BLaER1 (cell line): Measurements from ENCODE around the gene LSMEM2.

Experiments
- H3K27ac ChIP-seq: shearing (Covaris generic); formaldehyde crosslinking; 2 replicates; pipeline ENCODE4 v1.8.1; 2022
- H3K27me3 ChIP-seq: shearing (Covaris generic); formaldehyde crosslinking; 2 replicates; pipeline ENCODE4 v1.8.1; 2022
- H3K36me3 ChIP-seq: shearing (Covaris generic); formaldehyde crosslinking; 2 replicates; pipeline ENCODE4 v1.8.1; 2022
- H3K4me1 ChIP-seq: shearing (Covaris generic); formaldehyde crosslinking; 2 replicates; pipeline ENCODE4 v1.8.1; 2022
- H3K4me2 ChIP-seq: shearing (Covaris generic); formaldehyde crosslinking; 2 replicates; pipeline ENCODE4 v1.8.1; 2022
- H3K4me3 ChIP-seq: shearing (Covaris generic); formaldehyde crosslinking; 2 replicates; pipeline ENCODE4 v1.8.1; 2022
- H3K9ac ChIP-seq: shearing (Covaris generic); formaldehyde crosslinking; 2 replicates; pipeline ENCODE4 v1.8.1; 2022
- H3K9me3 ChIP-seq: shearing (Covaris generic); formaldehyde crosslinking; 2 replicates; pipeline ENCODE4 v1.8.1; 2022
- H4K20me1 ChIP-seq: shearing (Covaris generic); formaldehyde crosslinking; 2 replicates; pipeline ENCODE4 v1.8.1; 2022
- Cebpa-rat ChIP-seq: shearing (Covaris generic); IDR thresholded peaks from 2 replicates; pipeline ENCODE4 v1.8.1; 2022

LSMEM2 gene

DNA sequence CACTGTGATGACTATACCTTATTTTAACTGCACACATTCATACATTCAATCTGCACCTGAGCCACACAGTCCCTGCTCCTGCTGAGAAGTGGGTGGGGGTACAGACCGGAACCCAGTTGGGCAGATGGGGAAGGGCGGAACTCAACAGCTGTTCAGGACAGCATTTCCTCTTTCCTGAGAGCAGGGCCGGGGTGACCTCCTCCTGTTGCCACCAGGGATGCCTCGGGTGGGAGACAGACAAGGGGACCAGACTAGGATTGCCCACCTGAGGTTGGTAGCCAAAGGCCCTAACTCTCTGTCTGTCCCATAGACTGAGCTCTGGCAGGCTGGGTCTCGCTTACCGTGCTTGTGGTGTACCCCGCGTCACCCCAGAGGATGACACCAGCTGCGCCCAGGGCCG lies 39.7 kb downstream of the LSMEM2 start:
- H3K9ac ChIP-seq, result peak overlapping the region; percentile 11
- peak overlapping the region; percentile 94 for H3K4me2 ChIP-seq
- H3K27ac ChIP-seq, result no peak overlapping the region

DNA sequence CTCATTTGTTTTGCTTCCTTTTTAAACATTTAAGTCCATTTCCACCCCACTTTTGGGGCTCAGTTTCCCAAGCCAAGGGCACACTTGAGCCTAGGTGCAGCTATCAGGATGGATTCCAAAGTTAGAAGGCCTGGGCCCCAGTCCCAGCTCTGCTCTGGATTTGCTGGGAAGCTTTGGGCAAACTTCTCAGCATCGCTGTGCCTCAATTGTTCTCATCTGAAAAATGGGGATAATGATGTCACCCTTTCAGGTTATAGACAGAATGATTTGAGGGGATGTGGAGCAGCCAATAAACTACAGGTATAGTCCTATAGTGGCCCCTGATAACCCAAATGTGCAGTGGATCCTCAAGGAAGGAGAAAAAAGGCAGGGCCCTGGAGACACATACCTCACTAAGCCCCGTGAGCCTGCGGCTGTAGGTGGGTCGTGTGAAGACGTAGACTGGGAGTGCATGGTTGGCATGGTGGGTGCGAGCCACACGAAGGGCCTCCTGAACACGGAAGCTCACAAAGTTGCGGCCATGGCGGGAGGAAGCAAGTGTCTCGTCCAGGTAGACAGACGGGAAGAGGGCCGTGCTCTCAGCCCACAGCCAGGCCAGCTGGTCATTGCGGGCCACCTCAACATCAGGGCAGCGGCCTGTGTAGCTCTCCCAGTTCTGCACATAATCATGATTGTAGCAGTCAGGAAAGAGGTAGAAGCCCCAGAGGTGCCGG lies 40.5 kb downstream of the LSMEM2 start:
- Histone ChIP-seq H3K36me3 (peaks cover 66% of the 10 kb centered on the region), H3K27me3 (no peaks in the 10 kb centered on the region), H3K9ac (peak overlapping the region; percentile 11; the same call in 1 of the 2 replicates), H3K4me3 (peak overlapping the region; percentile 78; the same call in 1 of the 2 replicates), H3K9me3 (no peaks in the 10 kb centered on the region), H3K4me1 (peaks cover 66% of the 10 kb centered on the region), H4K20me1 (peaks cover 48% of the 10 kb centered on the region), H3K27ac (0 out of 2 replicates have a peak overlapping the region, but pooled peaks have one; percentile 100), H3K4me2 (peak overlapping the region; percentile 94)
- no peak for TF ChIP-seq Cebpa-rat

More for the DNA sequence above, 39.7 kb downstream of the LSMEM2 start:
- Histone ChIP-seq H3K36me3 (peaks cover 61% of the 10 kb centered on the region), H3K4me1 (peaks cover 59% of the 10 kb centered on the region), H3K27me3 (no peaks in the 10 kb centered on the region), H4K20me1 (peaks cover 49% of the 10 kb centered on the region), H3K4me3 (peak overlapping the region; percentile 11; the same call in 1 of the 2 replicates), H3K9me3 (no peaks in the 10 kb centered on the region)
- TF ChIP-seq Cebpa-rat, result no peak

DNA sequence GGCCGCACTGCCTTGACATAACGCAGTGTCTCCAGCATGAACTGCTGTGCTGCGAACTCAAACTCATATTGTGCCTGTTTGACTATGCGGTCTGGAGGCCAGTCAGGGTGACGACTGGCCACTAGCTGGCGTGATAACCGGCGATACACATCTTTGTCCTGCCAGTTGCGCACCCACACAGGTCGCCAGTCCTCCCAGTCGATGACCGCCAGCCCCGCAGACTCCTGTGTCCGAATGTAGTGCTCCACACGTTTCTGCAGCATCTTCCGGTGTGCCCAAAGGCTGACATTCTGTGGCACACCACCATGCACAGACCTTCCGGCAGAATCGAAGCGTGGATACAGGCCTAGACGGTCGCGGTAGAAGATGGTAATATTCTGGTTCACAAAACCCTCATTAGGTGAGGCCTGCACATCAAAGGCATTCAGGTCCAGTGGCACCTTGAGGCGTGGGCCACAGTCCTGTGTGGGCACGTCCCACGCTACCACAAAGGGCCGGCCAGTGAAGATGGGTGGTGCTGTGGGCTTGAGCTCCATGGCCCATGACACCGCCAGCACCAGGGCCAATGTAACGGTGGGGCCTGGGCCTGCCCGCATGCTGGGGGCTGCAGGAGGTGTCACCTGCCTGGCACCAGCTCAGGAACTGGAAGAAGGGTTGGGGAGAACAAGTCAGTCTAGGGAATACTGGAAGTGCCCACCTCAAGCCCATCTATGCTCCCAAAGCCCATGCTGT lies 41.2 kb downstream of the LSMEM2 start:
- TF ChIP-seq Cebpa-rat, result no peak
- Histone ChIP-seq H3K4me3 (peak overlapping the region; percentile 78), H3K9me3 (no peaks in the 10 kb centered on the region), H3K9ac (peak overlapping the region; percentile 100), H3K27ac (peak overlapping the region; percentile 100), H4K20me1 (peaks cover 43% of the 10 kb centered on the region), H3K4me2 (peak overlapping the region; percentile 94), H3K27me3 (no peaks in the 10 kb centered on the region), H3K4me1 (peaks cover 67% of the 10 kb centered on the region), H3K36me3 (peaks cover 64% of the 10 kb centered on the region)

DNA sequence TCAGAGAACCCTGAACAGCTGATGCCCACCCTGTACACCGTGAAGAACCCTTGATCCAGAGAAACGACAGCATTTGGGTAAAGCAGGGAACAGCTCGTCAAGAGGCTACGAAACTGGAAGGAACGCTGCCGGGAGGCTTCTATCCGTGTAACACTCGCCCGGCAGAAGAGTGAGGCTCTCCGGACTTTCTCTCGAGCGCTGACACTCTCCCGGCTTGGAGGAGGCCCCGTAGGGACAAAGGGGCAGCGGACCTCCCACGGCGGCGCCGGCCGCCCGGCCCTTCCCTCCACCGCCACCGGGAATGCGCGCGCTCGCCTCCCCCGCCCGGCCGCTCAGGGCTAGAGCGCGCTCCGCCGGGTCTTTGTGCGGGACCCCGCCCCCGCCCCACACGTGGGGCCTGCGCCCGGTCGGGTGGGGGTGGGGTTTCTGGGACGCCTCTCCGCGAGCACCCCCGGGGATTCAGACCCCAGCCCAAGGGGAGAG lies 42.0 kb downstream of the LSMEM2 start:
- H3K27ac ChIP-seq, result peak overlapping the region; percentile 100
- H3K4me2 ChIP-seq, result peak overlapping the region; percentile 94
- H3K4me3 ChIP-seq, result peak overlapping the region; percentile 78
- peak overlapping the region; percentile 100 for H3K9ac ChIP-seq
- no peaks in the 10 kb centered on the region for H3K9me3 ChIP-seq
- H3K4me1 ChIP-seq, result peaks cover 67% of the 10 kb centered on the region
- H3K27me3 ChIP-seq, result no peaks in the 10 kb centered on the region
- no peak for TF ChIP-seq Cebpa-rat
- peaks cover 64% of the 10 kb centered on the region for H3K36me3 ChIP-seq
- H4K20me1 ChIP-seq, result peaks cover 43% of the 10 kb centered on the region

DNA sequence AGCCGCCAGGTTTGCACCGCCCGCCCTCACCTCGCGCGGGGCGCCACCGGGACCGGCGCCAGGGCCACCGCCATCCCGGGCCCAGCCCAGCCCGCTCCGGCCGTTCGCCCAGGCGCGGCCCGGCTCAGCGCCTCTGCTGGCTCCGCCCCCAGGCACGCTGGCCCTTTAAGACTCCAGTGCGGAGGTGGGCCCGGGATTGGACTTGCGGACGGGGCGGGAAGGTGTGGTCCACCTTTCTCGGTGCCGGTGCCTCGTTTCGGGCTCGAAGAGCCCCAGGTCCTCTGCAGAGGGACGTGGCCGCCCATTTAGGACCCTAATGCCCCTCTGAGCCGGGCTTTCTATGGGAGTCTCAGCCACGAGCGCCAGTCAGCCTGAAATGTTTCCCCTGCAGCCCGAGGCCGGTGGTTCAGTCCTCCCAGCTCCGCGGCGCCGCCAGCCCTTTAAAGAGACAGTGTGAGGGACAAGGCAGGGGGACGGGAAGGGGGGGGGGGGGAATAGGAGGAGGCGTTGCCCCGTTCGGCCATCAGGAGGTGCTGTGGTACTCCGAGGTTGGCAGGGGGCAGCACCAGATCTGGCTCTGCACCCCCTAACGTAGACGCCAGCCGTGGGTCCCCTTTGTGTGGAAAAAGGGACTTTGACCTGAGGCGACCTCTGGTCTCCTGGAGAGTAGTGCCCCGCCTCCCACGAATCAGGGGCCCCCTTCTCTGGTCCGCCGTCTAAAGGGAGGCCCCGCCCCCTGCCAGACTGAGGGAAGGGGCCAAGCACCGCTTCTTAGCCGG lies 42.6 kb downstream of the LSMEM2 start:
- no peaks in the 10 kb centered on the region for H3K9me3 ChIP-seq
- peaks cover 38% of the 10 kb centered on the region for H4K20me1 ChIP-seq
- peak overlapping the region; percentile 100 for H3K9ac ChIP-seq
- H3K36me3 ChIP-seq, result peaks cover 64% of the 10 kb centered on the region
- H3K27ac ChIP-seq, result peak overlapping the region; percentile 100
- TF ChIP-seq Cebpa-rat, result no peak
- H3K4me2 ChIP-seq, result peak overlapping the region; percentile 94
- no peaks in the 10 kb centered on the region for H3K27me3 ChIP-seq
- H3K4me1 ChIP-seq, result peaks cover 67% of the 10 kb centered on the region
- H3K4me3 ChIP-seq, result peak overlapping the region; percentile 78

DNA sequence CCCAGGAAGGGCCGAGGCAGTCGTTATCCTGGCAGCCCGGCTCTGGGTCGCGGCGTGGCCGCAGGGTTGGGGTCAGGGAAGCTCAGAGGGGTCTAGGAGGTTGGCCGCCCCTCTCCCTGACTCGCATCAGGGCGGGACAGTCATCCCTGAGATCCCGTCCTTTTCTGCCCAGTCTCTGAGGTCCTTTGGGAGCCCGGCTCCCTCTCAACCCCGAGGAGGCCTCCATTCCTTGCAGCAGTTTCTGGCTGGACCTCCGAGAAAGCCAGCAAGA lies 43.2 kb downstream of the LSMEM2 start:
- no peaks in the 10 kb centered on the region for H3K9me3 ChIP-seq
- peak overlapping the region; percentile 78 for H3K4me3 ChIP-seq
- peaks cover 62% of the 10 kb centered on the region for H3K36me3 ChIP-seq
- H3K27me3 ChIP-seq, result no peaks in the 10 kb centered on the region
- H3K4me1 ChIP-seq, result peaks cover 67% of the 10 kb centered on the region
- peaks cover 38% of the 10 kb centered on the region for H4K20me1 ChIP-seq
- no peak for TF ChIP-seq Cebpa-rat
- peak overlapping the region; percentile 100 for H3K27ac ChIP-seq
- peak overlapping the region; percentile 94 for H3K4me2 ChIP-seq
- peak overlapping the region; percentile 100 for H3K9ac ChIP-seq

DNA sequence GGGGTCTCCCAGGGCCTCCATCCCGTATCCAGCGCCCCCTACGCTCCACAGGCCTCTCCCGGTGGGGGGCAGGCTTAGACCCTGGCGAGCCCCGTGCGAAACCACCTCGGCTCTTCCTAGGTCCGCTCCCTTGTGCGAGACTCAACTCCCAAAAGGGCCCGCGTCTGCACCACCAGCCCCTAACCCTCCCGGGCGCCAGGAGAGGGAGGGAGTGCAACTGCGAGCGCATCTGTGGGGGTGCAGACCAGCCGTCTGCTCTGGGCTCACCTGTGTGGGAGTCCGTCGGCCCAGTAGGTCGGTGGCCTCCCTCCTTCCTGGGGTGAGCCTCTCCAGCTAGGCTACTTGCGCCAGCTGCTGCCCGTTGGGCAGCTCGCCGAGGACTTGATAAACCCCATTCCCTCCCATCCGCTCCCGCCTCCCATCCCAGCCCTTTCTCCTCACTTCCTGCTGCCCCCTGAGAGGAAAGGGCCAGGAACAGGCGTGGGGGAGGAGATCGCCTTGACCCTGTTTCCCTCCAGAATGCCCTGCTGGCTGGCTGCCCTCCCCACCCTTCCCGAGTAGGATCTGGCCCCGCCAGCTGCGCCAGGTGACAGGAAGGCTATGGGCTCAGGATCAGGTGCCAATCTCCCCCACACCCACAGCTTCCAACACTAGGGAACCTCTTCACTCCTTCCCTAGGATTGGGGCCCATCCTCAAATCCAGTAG lies 43.7 kb downstream of the LSMEM2 start, which contains the start of gene HYAL2:
HYAL2 (minus strand) TSS at position 360 of the 706 bp plus-strand sequence. CDS start 2,256 bp downstream, outside the sequence.
- peak within 1 kb of the TSS; percentile 94 for H3K4me2 ChIP-seq
- peak within 1 kb of the TSS; percentile 100 for H3K27ac ChIP-seq
- no peaks in the 10 kb centered on the region for H3K9me3 ChIP-seq
- no peaks in the 10 kb centered on the region for H3K27me3 ChIP-seq
- H4K20me1 ChIP-seq, result peaks cover 38% of the 10 kb centered on the region
- H3K4me3 ChIP-seq, result peak within 1 kb of the TSS; percentile 78
- peaks cover 67% of the 10 kb centered on the region for H3K4me1 ChIP-seq
- no peak for TF ChIP-seq Cebpa-rat
- H3K36me3 ChIP-seq, result peaks cover 57% of the 10 kb centered on the region
- H3K9ac ChIP-seq, result peak within 1 kb of the TSS; percentile 100

DNA sequence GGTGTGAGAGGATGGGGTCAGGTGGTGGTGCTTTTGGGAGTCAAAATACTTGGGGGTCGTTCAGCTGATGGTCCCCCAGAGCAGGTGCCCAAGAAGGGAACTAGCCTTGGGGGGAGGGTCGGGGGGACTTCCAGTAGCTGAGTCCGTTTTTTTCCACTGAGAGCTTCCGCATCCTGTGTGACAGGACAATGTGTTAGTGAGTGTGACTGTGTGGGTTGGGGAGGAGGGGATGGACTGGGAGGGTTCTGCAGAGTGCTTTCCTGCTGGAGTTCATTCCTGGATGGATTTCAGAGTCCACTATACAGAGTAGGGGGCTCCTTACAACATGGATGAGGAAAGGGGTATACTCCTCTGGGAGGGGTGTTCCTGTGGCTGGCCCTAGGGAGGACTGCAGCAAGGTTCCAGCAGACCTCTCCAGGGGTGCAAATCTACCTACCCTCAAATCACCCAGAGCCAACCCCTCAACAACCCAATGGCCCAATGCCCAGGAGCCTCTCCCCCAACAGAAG lies 44.3 kb downstream of the LSMEM2 start:
- peaks cover 62% of the 10 kb centered on the region for H3K4me1 ChIP-seq
- no peak for TF ChIP-seq Cebpa-rat
- no peaks in the 10 kb centered on the region for H3K9me3 ChIP-seq
- H3K9ac ChIP-seq, result no peak overlapping the region
- peaks cover 36% of the 10 kb centered on the region for H4K20me1 ChIP-seq
- H3K27ac ChIP-seq, result peak overlapping the region; percentile 48
- H3K27me3 ChIP-seq, result no peaks in the 10 kb centered on the region
- peaks cover 51% of the 10 kb centered on the region for H3K36me3 ChIP-seq
- H3K4me3 ChIP-seq, result no peak overlapping the region
- H3K4me2 ChIP-seq, result peak overlapping the region; percentile 94
